HPDE6-E6E7 (cell line): ENCODE data around the gene FBXW8.

ENCODE experiments used
- DNase-seq: peaks from one replicate; pipeline ENCODE4 v3.0.0; 2011; ENCODE audit warnings: missing footprints; ENCODE audit errors: extremely low spot score

The FBXW8 gene

GRCh38 chr12:117076410-117077372, 165.9 kb downstream of the FBXW8 start:
- DNase-seq: no peak

- no peak for DNase-seq
These were observed 168.7 kb downstream of the FBXW8 start for GRCh38 chr12:117079487-117079886.

- DNase-seq: no peak
These were observed 170.0 kb downstream of the FBXW8 start for GRCh38 chr12:117080661-117081144.
